HG03442 (cell line): ENCODE data around the gene ITM2C.

ENCODE experiments used
- ATAC-seq: cut with Tn5 transposase; IDR thresholded peaks from one replicate; pipeline ENCODE4 v1.9.1; 2021; ENCODE audit warnings: mild to moderate bottlenecking, moderate library complexity; ENCODE audit not compliant: unreplicated experiment

Gene ITM2C

DNA sequence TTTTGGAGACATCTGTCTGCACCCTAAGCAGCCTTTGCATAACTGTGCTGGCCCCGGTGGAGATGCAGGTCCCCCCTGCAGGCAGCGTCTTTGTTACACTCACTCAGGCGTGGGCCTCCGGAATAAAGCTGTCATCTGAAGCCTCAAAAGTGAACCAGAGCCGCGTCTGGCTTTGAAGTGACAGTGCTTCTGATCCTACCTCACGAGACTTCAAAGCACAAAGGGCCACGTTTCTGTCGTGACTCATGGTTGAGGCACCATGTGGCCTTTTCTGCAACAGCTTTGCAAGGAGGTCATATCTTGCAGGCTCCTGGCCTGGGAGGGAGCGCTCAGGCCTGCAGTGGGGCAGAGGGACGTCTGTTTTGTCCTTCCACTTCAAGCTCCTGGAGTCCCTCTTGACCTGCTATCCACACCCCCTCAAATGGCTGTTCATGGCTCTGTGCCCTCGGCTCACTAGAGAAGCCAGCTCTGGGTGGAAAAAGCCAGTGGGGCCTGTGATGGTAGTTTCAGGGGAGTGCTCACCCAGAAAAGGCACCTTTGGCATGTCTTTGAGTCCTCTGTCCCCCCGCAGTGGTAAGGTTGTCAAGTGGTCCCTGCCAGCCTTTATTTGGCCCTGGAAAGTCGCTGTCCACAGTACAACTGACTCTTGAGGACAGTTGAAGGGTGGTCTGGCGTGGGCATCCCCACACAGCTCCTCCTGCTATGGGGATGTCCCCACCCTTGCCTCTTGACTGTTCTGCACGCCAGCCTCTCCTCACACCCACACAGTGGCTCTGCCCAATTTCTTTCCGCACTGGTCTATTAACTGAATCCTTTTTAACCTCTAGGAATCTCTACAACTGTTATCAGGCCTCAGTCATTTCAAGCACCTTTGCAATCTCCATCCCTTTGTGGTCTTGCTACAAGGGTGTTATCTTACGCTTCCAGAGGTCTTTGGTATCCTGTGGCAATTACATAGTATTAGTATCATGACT, 41.0 kb downstream of the ITM2C start:
- ATAC-seq: no peak

DNA sequence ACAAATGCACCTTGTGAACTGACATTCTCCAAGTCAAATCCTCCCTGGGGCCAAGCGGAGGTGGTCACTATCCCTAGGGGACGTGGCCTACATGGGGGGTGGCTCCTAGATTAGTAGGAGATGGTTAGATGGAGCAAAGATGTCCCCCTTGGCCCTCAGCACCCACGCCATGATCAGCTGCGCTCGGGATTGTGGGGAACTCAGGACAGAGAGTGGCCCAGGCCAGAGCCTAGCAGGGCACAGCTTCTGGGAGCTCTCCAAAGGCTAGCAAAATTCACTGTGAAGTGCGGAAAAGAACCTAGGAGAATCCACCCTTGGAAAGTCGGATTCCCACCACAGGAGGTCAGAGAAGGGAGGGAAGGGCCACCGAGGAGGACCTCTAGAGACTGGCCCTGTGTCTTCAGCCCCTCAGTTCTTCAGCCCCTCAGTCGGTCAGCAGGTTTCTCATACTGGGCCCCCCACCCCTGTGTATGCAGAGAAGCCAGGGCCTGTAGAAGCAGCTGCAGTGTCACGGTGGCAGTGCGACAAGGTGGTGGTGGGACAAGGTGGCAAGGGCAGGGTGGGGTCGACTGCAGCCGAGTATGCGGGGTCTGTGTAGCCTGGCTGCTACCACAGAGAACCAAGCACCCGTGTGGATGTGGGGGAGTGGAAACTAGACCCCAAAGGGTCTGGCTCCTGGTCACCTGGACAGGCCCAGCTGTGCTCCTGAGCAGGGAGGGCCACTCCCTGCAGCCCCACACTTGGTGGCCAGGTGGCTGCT, 41.9 kb downstream of the ITM2C start:
- no peak for ATAC-seq

DNA sequence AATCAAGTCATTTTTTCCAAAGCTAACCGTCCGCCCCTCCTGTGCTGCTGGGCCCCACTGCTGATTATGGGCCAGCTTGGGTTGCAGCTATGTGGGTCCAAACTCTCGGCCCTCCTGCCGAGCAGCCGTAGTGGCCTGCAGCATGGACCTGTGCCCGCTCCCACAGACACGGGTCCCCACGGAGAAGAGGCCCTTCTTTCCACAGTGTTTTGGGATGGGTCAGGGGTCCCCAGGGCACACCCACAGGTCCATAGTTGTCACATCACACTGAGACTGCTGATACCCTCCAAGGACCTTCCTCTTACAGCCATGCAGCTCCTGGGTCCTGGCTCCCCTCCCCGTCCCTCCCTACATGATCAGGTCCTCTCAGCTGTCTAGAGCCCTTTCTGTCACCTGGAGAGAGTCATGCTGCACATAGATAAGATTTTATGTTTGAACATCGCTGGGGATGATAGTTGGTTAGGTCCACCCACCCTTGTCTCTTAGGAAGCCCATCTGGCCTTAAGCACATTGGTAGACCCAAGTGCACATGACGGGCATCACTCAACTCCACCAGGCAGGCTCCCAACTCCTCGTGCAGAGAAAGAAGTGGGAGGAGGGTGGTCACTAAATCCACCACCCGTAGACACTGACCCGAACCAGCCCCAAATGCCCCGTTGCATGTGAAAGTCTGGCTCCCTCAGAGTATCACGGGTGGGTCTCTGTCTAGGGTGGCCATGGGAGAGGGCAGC, 42.8 kb downstream of the ITM2C start:
- no peak for ATAC-seq

DNA sequence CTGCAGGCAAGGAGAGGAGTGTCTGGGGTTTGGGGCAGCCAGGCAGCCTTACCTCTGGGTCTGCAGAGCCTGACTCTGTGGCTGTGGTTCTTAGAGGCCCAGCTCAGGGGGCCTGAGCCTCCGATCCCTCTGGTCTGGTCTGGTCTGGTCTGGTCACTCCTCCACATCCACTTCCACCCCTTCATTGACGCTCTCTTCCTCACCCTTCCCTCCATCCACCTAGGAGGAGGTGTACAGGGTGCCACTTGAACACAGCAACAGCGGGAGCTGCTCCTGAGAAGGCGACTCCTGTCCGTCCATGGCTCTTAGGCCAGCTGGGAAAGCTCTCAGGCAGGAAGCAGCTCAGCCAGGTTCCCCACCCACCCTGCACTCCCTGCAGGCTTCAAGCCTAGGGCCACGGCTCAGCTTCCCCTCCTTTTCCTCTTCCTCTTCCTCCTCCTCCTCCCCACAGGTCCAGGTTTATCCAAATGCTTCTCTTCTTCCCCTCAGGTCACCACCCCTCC, 43.4 kb downstream of the ITM2C start:
- no peak for ATAC-seq

DNA sequence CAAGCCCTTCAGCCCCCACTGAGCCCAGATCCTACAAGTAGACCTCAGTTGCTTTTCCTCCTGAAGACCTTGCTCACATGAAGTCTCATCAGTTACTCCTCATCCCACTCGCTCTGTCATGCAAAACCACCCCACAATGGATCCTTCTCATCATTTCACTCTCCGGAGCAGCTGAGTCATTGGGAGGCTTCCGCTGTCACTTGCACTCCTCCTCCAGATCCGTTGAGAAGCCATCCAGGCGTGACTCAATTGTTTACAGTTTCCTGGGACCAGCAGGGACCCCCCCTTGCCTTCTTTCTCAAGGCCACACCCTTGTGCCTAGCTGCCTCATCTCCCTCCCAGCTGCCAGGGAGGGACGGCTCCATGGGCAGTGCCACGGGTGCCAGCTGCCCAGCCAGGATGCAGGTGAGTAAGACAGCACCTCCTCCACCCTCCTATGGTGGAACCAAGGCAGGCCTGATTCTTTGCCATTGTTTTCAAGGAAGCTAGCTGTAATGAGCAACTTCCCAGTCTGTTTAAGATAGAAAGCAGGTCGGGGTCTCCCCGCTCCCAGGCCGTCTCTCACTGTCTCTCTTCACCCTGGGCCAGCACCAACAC, 44.0 kb downstream of the ITM2C start:
- peak; percentile 45 for ATAC-seq

DNA sequence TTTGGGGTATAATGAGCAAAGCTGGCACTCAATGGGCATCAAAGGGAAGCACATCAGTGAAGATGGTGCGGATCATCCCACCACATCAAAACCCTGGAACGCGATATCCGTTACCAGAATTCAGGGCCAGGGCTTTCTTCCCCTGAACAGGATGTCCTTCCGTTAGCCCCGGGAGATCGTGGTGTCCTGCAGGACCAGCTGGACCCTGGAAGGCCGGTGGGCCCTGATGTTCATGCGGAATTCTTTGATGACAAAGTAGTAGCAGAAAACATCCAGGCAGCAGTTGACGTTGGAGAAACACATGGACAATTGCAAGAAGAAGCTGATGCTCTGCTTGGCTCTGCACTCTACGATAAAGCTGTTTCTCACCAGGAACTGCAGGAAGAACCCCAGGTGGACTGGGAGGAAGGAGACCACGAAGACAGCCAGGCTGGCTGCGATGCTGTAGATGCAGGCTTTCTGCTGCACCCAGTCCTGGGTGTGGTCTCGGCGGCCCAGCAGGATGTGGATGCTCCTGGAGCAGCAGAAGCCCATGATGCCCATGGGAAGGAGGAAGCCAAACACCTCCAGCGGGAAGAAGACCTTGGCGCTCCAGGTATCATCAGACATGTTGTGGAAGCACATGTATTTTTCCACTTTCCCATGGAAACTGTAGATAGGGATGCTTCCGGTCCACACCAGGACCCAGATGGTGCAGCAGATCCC, 45.3 kb downstream of the ITM2C start:
- no peak for ATAC-seq

DNA sequence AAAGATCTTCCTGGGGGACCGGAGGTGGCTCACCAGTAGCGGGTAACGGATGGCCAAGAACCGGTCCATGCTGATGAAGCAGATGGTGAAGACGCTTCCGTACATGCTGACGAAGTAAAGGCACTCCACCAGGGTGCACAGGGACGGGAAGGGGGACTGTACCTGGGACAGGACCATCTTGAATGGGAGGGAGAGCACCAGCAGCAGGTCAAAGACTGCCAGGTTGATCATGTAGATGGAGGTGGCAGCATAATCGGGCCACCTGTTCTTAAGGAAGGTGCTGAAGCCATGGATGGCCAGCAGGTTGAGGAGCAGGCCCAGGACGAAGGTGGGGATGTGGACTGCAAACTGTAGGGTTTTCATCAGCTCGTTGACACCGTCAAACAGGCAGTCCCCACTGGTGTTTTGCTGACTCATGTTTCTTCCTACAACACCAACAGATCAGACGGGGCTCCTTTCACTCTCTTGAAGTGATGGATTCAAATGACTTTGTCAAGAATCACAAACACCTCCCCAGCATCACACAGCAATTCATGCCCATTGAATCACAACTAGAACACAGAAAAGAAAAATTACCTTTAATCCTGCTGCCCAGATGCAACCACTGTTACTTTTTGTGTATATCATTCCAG, 45.9 kb downstream of the ITM2C start:
- ATAC-seq: no peak

- no peak for ATAC-seq
Measured at GRCh38 chr2:230912046-230912445, 47.3 kb downstream of the ITM2C start.

DNA sequence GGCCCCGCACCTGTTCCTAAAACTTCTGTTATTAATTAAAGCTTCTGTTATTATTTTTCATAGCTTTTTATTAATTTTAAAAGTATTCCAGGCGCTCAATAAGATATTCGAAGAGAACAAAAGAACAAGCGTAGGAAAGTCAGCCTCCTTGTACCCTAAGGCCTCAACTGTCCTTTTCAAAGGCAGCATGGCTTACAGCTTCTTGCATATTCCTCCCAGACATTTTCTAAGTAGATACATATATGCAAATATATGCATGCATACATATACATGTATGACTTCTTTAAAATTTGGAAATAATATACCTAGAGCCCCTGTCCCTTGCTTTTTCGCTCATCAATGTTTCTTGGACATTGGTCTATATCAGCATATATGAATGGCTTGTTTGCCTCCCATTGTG, 48.0 kb downstream of the ITM2C start:
- ATAC-seq: no peak

- no peak for ATAC-seq
Measured at GRCh38 chr2:230913406-230914143, 48.8 kb downstream of the ITM2C start.

DNA sequence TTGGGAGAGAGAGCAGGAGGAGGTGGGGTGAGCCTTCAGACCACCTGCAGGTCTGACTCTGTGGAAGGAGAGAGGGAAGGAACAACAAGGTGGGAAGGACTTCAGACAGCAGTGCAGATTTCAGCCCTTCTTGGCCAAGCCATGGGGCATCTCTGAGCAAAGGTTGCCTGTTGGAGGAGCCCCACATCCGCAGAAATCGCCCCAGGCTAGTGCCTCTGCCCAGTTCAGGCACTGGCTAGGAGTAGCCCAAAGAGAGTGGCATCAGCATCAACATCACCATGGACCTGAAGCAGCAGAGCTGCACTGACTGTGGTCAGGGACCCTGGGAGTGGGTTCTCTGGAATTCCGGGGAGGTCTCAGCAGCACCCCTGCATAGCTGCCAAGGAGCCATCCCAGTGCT, 50.1 kb downstream of the ITM2C start:
- no peak for ATAC-seq

DNA sequence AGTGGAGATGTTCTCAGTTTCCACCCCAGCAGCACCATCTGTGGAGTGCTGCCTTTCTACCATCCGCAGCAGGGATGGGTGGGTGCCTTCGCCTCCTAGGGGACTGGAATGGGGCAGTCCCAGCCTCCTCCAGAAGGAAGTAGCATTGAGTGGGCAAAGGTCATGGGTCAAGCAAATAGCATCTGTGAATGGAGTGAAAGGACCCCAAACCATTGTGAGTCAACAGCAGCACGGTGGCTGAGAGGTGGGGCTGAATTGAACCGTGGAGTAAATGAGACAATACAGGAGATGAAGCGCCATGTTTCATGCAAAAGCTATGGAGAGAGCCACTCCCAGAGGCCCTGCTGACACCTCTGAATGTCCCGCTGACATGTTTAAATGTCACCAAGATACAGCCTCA, 50.6 kb downstream of the ITM2C start:
- ATAC-seq: no peak

DNA sequence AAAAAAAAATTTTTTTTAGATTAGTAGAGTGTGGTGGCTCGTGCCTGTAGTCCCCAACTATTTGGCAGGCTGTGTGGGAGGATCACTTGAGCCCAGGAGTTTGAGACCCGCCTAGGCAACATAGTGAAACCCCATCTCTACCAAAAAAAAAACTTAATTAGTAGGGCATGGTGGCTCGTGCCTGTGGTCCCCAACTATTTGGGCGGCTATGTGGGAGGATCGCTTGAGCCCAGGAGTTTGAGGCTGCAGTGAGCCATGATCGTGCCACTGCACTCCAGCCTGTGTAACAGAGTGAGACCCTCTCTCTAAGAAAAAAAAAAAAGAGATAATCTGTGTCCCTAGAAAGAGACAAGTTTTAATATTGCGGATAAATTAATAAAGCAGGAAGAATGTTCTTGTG, 51.5 kb downstream of the ITM2C start:
- no peak for ATAC-seq

DNA sequence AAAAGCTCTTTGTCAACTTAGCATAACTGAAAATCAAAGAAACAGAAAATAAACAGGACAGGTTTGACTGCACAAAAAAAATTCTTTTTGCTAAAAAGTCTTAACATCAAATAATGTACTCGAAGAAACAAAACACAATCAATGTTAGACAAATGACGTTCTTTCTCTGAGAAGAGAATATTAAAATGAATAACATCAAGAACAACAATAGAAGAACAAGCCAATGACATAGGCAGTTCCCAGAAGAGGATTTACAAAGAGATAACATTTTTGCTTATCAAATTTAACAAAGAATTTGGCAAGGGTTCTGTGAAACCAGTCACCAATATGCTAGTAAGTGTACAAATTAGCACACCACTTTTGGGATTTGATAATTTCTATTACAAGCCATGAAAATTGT, 54.5 kb downstream of the ITM2C start:
- no peak for ATAC-seq

- no peak for ATAC-seq
Measured at GRCh38 chr2:230919681-230920080, 54.9 kb downstream of the ITM2C start.

DNA sequence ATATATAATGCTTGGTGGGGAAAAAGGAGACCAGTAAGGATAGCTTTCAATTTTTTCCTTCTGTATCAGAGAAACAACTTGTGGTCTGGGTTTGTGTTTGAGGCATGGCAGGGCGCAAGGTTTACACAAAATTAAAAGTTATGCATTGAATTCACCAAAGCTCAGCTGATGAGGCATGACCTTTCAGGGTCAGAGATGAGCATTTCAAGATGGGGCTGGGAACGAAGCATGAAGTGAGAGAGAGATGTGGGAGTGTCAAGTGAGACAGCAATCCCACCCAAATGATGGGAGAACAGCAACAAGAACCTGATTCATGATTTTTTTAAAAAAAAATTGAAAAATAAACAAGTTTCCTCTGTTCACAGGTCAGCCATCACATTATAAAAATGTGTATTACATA, 55.4 kb downstream of the ITM2C start:
- ATAC-seq: no peak

- no peak for ATAC-seq
Measured at GRCh38 chr2:230921806-230922595, 57.3 kb downstream of the ITM2C start.
